Tibial nerve (tissue), 4 donors: ENCODE measurements around the gene UMAD1.

Source experiments
- EP300 ChIP-seq, 2 donors: sonication (generic); formaldehyde crosslinking; IDR thresholded peaks; one replicate each; pipeline ENCODE4 v1.6.1; 2017; ENCODE audit warnings: antibody characterized with exemption in 2 of 2, mild to moderate bottlenecking in 1 of 2
- POLR2A ChIP-seq, 2 donors: fragments of 450-650 bp; IDR thresholded peaks; one replicate each; pipeline ENCODE4 v1.6.1; 2017; ENCODE audit warnings: antibody characterized with exemption in 2 of 2, mild to moderate bottlenecking in 2 of 2, moderate library complexity in 2 of 2
- TF ChIP-seq, protein P1 (sequence below), 5 experiments: fragments of 200-600 bp in 3 of 5; fragments of 450-650 bp in 2 of 5; sonication (generic) in 3 of 5; IDR thresholded peaks; one replicate each; pipeline ENCODE4 v1.5.1; 2016 to 2019; ENCODE audit warnings: antibody characterized with exemption in 5 of 5, mild to moderate bottlenecking in 3 of 5, moderate library complexity in 2 of 5

DNA sequence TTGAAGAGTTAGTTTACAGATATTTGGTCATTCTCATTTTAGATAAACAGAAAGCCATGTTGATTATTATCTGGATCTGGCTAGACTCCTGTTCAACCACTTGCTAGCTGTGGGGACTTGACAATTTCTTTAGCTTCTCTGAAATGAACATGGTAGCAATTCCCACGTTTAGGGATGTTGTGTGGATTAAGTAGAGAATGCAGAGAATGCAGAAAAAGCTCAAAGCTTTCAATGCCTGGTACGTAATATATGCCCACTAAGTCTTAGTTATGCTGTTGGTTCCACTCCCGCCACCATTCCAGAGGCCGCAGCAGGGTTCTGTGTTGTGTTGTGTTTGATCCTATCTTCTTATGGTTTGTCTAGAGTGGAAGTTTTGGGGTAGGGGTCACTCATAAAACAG lies 117.0 kb downstream of the UMAD1 start:
- TF ChIP-seq, protein P1, sequence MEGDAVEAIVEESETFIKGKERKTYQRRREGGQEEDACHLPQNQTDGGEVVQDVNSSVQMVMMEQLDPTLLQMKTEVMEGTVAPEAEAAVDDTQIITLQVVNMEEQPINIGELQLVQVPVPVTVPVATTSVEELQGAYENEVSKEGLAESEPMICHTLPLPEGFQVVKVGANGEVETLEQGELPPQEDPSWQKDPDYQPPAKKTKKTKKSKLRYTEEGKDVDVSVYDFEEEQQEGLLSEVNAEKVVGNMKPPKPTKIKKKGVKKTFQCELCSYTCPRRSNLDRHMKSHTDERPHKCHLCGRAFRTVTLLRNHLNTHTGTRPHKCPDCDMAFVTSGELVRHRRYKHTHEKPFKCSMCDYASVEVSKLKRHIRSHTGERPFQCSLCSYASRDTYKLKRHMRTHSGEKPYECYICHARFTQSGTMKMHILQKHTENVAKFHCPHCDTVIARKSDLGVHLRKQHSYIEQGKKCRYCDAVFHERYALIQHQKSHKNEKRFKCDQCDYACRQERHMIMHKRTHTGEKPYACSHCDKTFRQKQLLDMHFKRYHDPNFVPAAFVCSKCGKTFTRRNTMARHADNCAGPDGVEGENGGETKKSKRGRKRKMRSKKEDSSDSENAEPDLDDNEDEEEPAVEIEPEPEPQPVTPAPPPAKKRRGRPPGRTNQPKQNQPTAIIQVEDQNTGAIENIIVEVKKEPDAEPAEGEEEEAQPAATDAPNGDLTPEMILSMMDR (IDR thresholded peaks at IDR 0.05), result no peak
- TF ChIP-seq POLR2A (IDR thresholded peaks at IDR 0.05), result no peak
- TF ChIP-seq EP300 (IDR thresholded peaks at IDR 0.05), result no peak
